Retinal pigment epithelial cell (primary cell): ENCODE data around the gene VGF.

ENCODE experiments used
- DNase-seq: peaks from one replicate; pipeline ENCODE4 v3.0.0-alpha.2; 2010; ENCODE audit warnings: low read depth
- H3K4me3 ChIP-seq: 2 replicates; pipeline ENCODE4 v1.5.1; 2011; ENCODE audit warnings: mild to moderate bottlenecking, low read length, control low read depth, moderate library complexity
- CTCF ChIP-seq: conservative IDR thresholded peaks from 2 replicates; pipeline ENCODE4 v1.5.1; 2011; ENCODE audit warnings: low read depth, low read length, control low read depth, inconsistent platforms

The VGF gene

GRCh38 chr7:101163279-101164070, 1.9 kb downstream of the VGF start:
- DNase-seq = no peak
- TF ChIP-seq CTCF = no peak
- H3K4me3 ChIP-seq = peak overlapping the region; percentile 29

GRCh38 chr7:101162551-101163278, 2.7 kb downstream of the VGF start:
- no peak for DNase-seq
- no peak for TF ChIP-seq CTCF
- no peak overlapping the region for H3K4me3 ChIP-seq

GRCh38 chr7:101161692-101162471, 3.5 kb downstream of the VGF start:
- no peak for TF ChIP-seq CTCF
- H3K4me3 ChIP-seq = no peak overlapping the region
- DNase-seq = no peak

GRCh38 chr7:101160910-101161309, 4.5 kb downstream of the VGF start:
- H3K4me3 ChIP-seq = no peak overlapping the region
- TF ChIP-seq CTCF = no peak
- DNase-seq = no peak

- DNase-seq = no peak
- H3K4me3 ChIP-seq = no peak overlapping the region
- no peak for TF ChIP-seq CTCF
Observed at GRCh38 chr7:101159696-101160674, 5.4 kb downstream of the VGF start.

GRCh38 chr7:101156866-101157589, 8.3 kb downstream of the VGF start:
- DNase-seq = no peak
- H3K4me3 ChIP-seq = no peak overlapping the region
- no peak for TF ChIP-seq CTCF
